B cell (primary cell): ENCODE measurements around the gene ABHD2. TPM values are rescaled to one million over a fixed set of nuclear protein-coding genes. Genes with fewer than 3 reads are reported as not detected.

Experiments
- ATAC-seq: fragments of 200-7000 bp; cut with Tn5 transposase; one replicate; pipeline ENCODE4 v1.10.0; 2021; ENCODE audit warnings: low read depth, mild to moderate bottlenecking, moderate number of reproducible peaks, moderate library complexity
- CTCF ChIA-PET: fragments of 350-600 bp; sonication (Branson Sonifier 250); formaldehyde crosslinking; loops from one replicate; lab custom pipeline; 2021; ENCODE audit warnings: antibody characterized with exemption, inconsistent platforms; lab: Charles Lee
- POLR2A ChIA-PET: fragments of 350-600 bp; sonication (Branson Sonifier 250); formaldehyde crosslinking; loops from one replicate; lab custom pipeline; 2021; ENCODE audit warnings: antibody characterized with exemption; lab: Charles Lee
- DNase-seq: peaks from one replicate; pipeline ENCODE4 v3.0.0; 2013
- H2AFZ ChIP-seq: 2 replicates; pipeline ENCODE4 v1.6.1; 2012; ENCODE audit warnings: mild to moderate bottlenecking, low read depth, low read length; ENCODE audit not compliant: insufficient read depth, poor library complexity, severe bottlenecking
- H3K27ac ChIP-seq, 2 donors: 1 replicate in 1 of 2; 2 replicates in 1 of 2; pipeline ENCODE4 v1.5.1; 2012 to 2013; ENCODE audit warnings: low read length in 2 of 2, mild to moderate bottlenecking in 2 of 2, moderate library complexity in 1 of 2
- H3K27me3 ChIP-seq, 4 experiments: fragments of 200-600 bp in 1 of 4; sonication (generic) in 1 of 4; replicated peaks in 1 of 4; 1 replicate in 2 of 4; 2 replicates in 2 of 4; pipeline versions ENCODE4 v1.6.1 to v1.7.0; 2013 to 2016; ENCODE audit warnings: low read length in 3 of 4, mild to moderate bottlenecking in 2 of 4, mixed read lengths in 1 of 4, moderate library complexity in 1 of 4; ENCODE audit not compliant: insufficient read depth in 4 of 4, control insufficient read depth in 3 of 4; ENCODE audit errors: control extremely low read depth in 1 of 4
- H3K36me3 ChIP-seq, 2 experiments: replicated peaks in 1 of 2; 1 replicate in 1 of 2; 2 replicates in 1 of 2; pipeline versions ENCODE4 v1.6.1 to v1.7.1; 2013; ENCODE audit warnings: low read length in 1 of 2; ENCODE audit not compliant: insufficient read depth in 2 of 2, control insufficient read depth in 1 of 2; ENCODE audit errors: control extremely low read depth in 1 of 2, extremely low read depth in 1 of 2
- H3K4me1 ChIP-seq, 2 donors: fragments of 200-600 bp in 1 of 2; sonication (generic) in 1 of 2; 1 replicate in 1 of 2; 2 replicates in 1 of 2; pipeline versions ENCODE4 v1.5.1 to v1.6.1; 2013 to 2017; ENCODE audit warnings: low read length in 2 of 2; ENCODE audit not compliant: control insufficient read depth in 2 of 2, insufficient read depth in 2 of 2
- H3K4me2 ChIP-seq: replicated peaks from 2 replicates; pipeline ENCODE3; 2012; ENCODE audit warnings: mild to moderate bottlenecking, low read depth, low read length; ENCODE audit not compliant: poor library complexity, severe bottlenecking
- H3K4me3 ChIP-seq, 5 experiments: fragments of 200-600 bp in 1 of 5; sonication (generic) in 1 of 5; 1 replicate in 3 of 5; 2 replicates in 2 of 5; pipeline versions ENCODE4 v1.5.1 to v1.7.0; 2011 to 2016; ENCODE audit warnings: low read length in 4 of 5, mild to moderate bottlenecking in 4 of 5, low read depth in 2 of 5, control low read depth in 1 of 5, moderate library complexity in 1 of 5; ENCODE audit not compliant: insufficient read depth in 1 of 5; ENCODE audit errors: control extremely low read depth in 1 of 5, extremely low read depth in 1 of 5
- H3K79me2 ChIP-seq: fragments of 200-600 bp; sonication (generic); one replicate; pipeline ENCODE4 v1.6.0; 2016; ENCODE audit warnings: low read length; ENCODE audit not compliant: control insufficient read depth, insufficient read depth
- H3K9ac ChIP-seq: fragments of 200-600 bp; sonication (generic); 2 replicates; pipeline ENCODE4 v1.6.1; 2017; ENCODE audit warnings: mild to moderate bottlenecking, low read length, moderate library complexity
- H3K9me3 ChIP-seq, 3 donors: one replicate each; pipeline versions ENCODE4 v1.6.1 to v1.7.1; 2013; ENCODE audit warnings: low read length in 2 of 3; ENCODE audit not compliant: control insufficient read depth in 2 of 3, insufficient read depth in 1 of 3; ENCODE audit errors: control extremely low read depth in 1 of 3
- H4K20me1 ChIP-seq: 2 replicates; pipeline ENCODE4 v1.6.0; 2012; ENCODE audit warnings: mild to moderate bottlenecking, low read length; ENCODE audit not compliant: insufficient read depth, control insufficient read depth, poor library complexity, severe bottlenecking
- H3K27ac Mint-ChIP-seq: one replicate; pipeline ENCODE4 v1.8.0; 2021; ENCODE audit warnings: mixed read lengths
- H3K27me3 Mint-ChIP-seq: one replicate; pipeline ENCODE4 v1.8.0; 2021; ENCODE audit warnings: mixed read lengths
- H3K4me1 Mint-ChIP-seq: one replicate; pipeline ENCODE4 v1.8.0; 2021; ENCODE audit warnings: mixed read lengths
- H3K4me3 Mint-ChIP-seq: one replicate; pipeline ENCODE4 v1.8.0; 2021; ENCODE audit warnings: mixed read lengths
- H3K9me3 Mint-ChIP-seq: one replicate; pipeline ENCODE4 v1.8.0; 2022; ENCODE audit warnings: mixed read lengths; ENCODE audit not compliant: insufficient read depth
- EZH2 ChIP-seq: IDR thresholded peaks from 2 replicates; pipeline ENCODE4 v1.6.1; 2012; ENCODE audit warnings: borderline replicate concordance, low read depth, mild to moderate bottlenecking, moderate library complexity, low read length; ENCODE audit not compliant: insufficient read depth, poor library complexity, severe bottlenecking
- WGBS: methylation state at CpG from one replicate; pipeline ENCODE4 v1.1.5; 2013; ENCODE audit warnings: missing lambda C conversion rate; ENCODE audit not compliant: insufficient coverage; 5-methylcytosine and 5-hydroxymethylcytosine counted together
- intact Hi-C: fragments of 100-400 bp; cut with micrococcal nuclease; formaldehyde crosslinking; loops from one replicate; pipeline ENCODE4 v1.10.0; 2022
- polyA plus RNA-seq: library from polyadenylated mRNA; depleted of rRNA; stranded (reverse); fragments of >200 nt; gene quantifications from 2 replicates; pipeline ENCODE4 v1.2.3, GENCODE V29; 2012
- total RNA-seq, 2 donors: library from RNA; stranded (reverse); fragments of 120-200 nt in 1 of 2; gene quantifications; 1 replicate in 1 of 2; 2 replicates in 1 of 2; pipeline versions ENCODE4 v1.2.3 to v1.2.4, GENCODE V29; 2013 to 2022
- TF ChIP-seq, protein P1 (sequence below): fragments of 200-600 bp; IDR thresholded peaks from one replicate; pipeline ENCODE4 v1.8.0; 2022; ENCODE audit warnings: antibody characterized with exemption, mild to moderate bottlenecking

Gene ABHD2
- total and polyA plus RNA-seq, 2 donors (not counting 1 experiment from before 2014, with no cell fraction given): 7.1 to 45.8 TPM

DNA sequence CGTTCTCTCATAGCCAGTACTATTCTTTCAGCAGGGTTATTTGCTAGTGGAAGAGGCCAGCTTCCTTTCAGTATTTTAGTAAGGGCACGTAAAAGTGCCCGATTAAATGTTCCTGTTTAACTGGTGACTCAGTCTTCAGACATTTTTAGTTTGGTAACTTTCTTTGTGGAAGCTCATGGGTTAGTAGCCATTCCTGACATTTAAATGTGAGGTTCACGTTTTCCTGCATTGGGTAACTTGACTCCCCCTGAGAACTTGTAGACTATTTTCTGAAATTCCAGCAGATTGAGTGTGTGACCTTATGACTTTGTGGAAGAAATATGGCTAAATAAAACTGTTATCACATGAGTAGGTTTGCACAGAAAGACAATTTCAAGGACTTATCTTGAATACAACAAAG, 16.9 kb downstream of the ABHD2 start:
- WGBS: 97% methylated on average over 3 of the region's 4 CpGs
- no peak overlapping the region for H3K4me3 Mint-ChIP-seq

DNA sequence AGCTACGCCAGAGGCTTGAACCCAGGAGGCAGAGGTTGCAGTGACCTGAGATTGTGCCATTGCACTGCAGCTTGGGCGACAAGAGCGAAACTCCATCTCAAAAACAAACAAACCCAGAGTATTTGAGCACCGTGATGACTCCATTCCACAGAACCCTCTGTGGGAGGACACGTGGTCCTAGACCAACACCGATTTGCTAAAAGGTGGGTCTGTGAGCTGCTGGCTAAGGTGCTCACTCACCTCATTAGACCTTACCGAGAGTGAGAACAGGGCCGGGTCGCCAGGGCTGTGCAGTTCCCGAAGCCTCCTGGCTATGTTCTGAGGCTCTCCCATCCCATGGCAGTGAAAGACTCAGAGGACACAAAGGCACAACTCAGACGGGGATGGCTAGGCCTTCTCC, 17.9 kb downstream of the ABHD2 start:
- no peak overlapping the region for H3K4me3 Mint-ChIP-seq
- no peaks in the 10 kb centered on the region for H3K9me3 Mint-ChIP-seq
- H3K27me3 Mint-ChIP-seq: no peaks in the 10 kb centered on the region
- ATAC-seq: no peak
- Histone ChIP-seq H3K36me3 (peaks cover 0 to 19% of the 10 kb centered on the region in 2 experiments), H3K4me2 (no peak overlapping the region), H4K20me1 (peaks cover 14% of the 10 kb centered on the region), H3K4me1 (no peaks in the 10 kb centered on the region), H3K9me3 (no peaks in the 10 kb centered on the region), H3K27me3 (no peaks in the 10 kb centered on the region), H2AFZ (no peak overlapping the region), H3K27ac (no peak overlapping the region), H3K4me3 (no peak overlapping the region), H3K9ac (no peak overlapping the region), H3K79me2 (peaks cover 31% of the 10 kb centered on the region)
- CTCF ChIA-PET: no interaction called here
- intact Hi-C loops: no loop called here
- H3K4me1 Mint-ChIP-seq: no peaks in the 10 kb centered on the region
- TF ChIP-seq, protein P1, sequence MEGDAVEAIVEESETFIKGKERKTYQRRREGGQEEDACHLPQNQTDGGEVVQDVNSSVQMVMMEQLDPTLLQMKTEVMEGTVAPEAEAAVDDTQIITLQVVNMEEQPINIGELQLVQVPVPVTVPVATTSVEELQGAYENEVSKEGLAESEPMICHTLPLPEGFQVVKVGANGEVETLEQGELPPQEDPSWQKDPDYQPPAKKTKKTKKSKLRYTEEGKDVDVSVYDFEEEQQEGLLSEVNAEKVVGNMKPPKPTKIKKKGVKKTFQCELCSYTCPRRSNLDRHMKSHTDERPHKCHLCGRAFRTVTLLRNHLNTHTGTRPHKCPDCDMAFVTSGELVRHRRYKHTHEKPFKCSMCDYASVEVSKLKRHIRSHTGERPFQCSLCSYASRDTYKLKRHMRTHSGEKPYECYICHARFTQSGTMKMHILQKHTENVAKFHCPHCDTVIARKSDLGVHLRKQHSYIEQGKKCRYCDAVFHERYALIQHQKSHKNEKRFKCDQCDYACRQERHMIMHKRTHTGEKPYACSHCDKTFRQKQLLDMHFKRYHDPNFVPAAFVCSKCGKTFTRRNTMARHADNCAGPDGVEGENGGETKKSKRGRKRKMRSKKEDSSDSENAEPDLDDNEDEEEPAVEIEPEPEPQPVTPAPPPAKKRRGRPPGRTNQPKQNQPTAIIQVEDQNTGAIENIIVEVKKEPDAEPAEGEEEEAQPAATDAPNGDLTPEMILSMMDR: no peak
- no peak for TF ChIP-seq EZH2
- H3K27ac Mint-ChIP-seq: no peak overlapping the region
- WGBS: 97% methylated on average over 9 of the region's 11 CpGs
- POLR2A ChIA-PET: no interaction called here
- DNase-seq: no peak

More for the DNA sequence above, 16.9 kb downstream of the ABHD2 start:
- intact Hi-C loops: no loop called here
- Mint-ChIP-seq H3K9me3 (no peaks in the 10 kb centered on the region), H3K27me3 (no peaks in the 10 kb centered on the region), H3K4me1 (no peaks in the 10 kb centered on the region), H3K27ac (no peak overlapping the region)
- TF ChIP-seq, protein P1: no peak
- TF ChIP-seq EZH2: no peak
- no peaks in the 10 kb centered on the region for H3K4me1 ChIP-seq
- H3K36me3 ChIP-seq: peaks cover 0 to 19% of the 10 kb centered on the region in 2 experiments
- DNase-seq: no peak
- no peaks in the 10 kb centered on the region for H3K9me3 ChIP-seq
- H3K79me2 ChIP-seq: peaks cover 34% of the 10 kb centered on the region
- H4K20me1 ChIP-seq: peaks cover 14% of the 10 kb centered on the region
- no peak for ATAC-seq
- H3K27me3 ChIP-seq: no peaks in the 10 kb centered on the region
- ChIA-PET POLR2A (interaction anchor here (0.6 kb wide), 1 partner anchor 43 kb away, joined by 8 read pairs; no protein-coding TSS in a partner anchor), CTCF (no interaction called here)
- H2AFZ ChIP-seq: no peak overlapping the region
- H3K9ac ChIP-seq: no peak overlapping the region
- no peak overlapping the region for H3K27ac ChIP-seq
- no peak overlapping the region for H3K4me2 ChIP-seq
- no peak overlapping the region for H3K4me3 ChIP-seq
